ENCODE data around the gene NPL.
A peak's percentile ranks its signal among the peaks of the same experiment; 100 is the strongest.

NPL gene

DNA sequence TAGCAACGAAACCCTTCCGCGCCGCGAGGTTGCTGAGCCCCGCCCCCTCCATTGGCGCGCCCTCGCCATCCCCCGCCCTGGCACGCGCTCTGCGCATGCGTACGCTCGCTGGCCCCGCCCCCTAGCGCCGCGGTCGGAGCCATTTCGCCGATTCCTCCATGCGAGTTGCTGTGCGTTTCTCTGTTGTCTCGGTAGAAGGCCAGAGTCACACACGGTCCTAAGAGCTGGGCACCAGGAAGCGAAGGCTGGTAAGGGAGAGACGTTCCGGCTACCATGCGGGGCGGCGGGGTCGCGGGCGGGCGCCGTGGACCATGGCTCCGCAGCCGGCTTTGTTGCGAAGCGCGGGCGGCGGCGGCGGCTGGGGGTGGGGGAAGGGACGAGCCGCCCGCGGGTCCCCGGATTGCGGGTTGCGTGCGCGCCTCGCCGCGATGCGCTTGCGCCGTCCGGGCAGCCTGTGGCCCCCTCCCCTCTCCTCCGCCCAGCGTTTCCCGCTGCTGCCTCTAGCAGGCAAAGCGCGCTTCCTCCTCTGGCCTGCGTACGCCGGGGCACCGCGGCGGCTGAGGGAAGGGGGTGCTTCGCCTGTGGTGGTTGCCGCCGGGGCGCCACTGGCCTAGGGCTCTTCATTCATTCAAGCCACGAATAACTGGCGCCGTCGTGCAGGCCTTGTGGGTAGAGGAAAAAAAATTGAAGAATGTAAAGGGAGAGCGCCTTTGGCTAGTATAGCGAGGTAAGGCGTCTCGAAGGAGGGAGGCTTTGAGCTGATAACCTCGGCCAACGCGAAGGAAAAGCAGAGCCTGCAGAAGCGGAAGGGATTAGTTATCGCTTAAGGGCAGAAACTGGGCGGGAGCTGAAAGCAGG, 49.9 kb downstream of the NPL start, which contains the start of gene DHX9 (continued):
- peak; percentile 57; the same call in 1 of the 2 replicates for TF ChIP-seq ZXDB (tag by site-specific recombination; IDR thresholded peaks at IDR 0.05)
- TF ChIP-seq ZNF292 (tag by site-specific recombination; IDR thresholded peaks at IDR 0.05; ENCODE audit: borderline replicate concordance, low read depth), result no peak
- no peak for TF ChIP-seq ZNF404 (tag by site-specific recombination; IDR thresholded peaks at IDR 0.05)
- no peak for TF ChIP-seq ZNF239 (tag by site-specific recombination; IDR thresholded peaks at IDR 0.05)
- TF ChIP-seq, protein P1, sequence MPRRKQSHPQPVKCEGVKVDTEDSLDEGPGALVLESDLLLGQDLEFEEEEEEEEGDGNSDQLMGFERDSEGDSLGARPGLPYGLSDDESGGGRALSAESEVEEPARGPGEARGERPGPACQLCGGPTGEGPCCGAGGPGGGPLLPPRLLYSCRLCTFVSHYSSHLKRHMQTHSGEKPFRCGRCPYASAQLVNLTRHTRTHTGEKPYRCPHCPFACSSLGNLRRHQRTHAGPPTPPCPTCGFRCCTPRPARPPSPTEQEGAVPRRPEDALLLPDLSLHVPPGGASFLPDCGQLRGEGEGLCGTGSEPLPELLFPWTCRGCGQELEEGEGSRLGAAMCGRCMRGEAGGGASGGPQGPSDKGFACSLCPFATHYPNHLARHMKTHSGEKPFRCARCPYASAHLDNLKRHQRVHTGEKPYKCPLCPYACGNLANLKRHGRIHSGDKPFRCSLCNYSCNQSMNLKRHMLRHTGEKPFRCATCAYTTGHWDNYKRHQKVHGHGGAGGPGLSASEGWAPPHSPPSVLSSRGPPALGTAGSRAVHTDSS (tag by site-specific recombination; IDR thresholded peaks at IDR 0.05), result no peak
- TF ChIP-seq ZNF791 (tag by site-specific recombination; IDR thresholded peaks at IDR 0.05), result no peak
- peak; percentile 65; the same call in 1 of the 2 replicates for TF ChIP-seq KLF8 (tag by site-specific recombination; IDR thresholded peaks at IDR 0.05)
- TF ChIP-seq ZNF701 (tag by site-specific recombination; IDR thresholded peaks at IDR 0.05), result no peak
- TF ChIP-seq GLIS2 (tag by site-specific recombination; IDR thresholded peaks at IDR 0.05), result peak; percentile 31; the same call in 1 of the 2 replicates
- TF ChIP-seq ZNF10 (tag by site-specific recombination; IDR thresholded peaks at IDR 0.05), result no peak; the same call in 1 of the 2 replicates
- no peak for TF ChIP-seq ZNF175 (tag by site-specific recombination; IDR thresholded peaks at IDR 0.05)
- TF ChIP-seq, protein P2, sequence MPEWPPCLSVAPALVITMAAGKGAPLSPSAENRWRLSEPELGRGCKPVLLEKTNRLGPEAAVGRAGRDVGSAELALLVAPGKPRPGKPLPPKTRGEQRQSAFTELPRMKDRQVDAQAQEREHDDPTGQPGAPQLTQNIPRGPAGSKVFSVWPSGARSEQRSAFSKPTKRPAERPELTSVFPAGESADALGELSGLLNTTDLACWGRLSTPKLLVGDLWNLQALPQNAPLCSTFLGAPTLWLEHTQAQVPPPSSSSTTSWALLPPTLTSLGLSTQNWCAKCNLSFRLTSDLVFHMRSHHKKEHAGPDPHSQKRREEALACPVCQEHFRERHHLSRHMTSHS (tag by site-specific recombination; IDR thresholded peaks at IDR 0.05), result no peak
- peak; percentile 72 for TF ChIP-seq KLF16 (tag by site-specific recombination; IDR thresholded peaks at IDR 0.05)
- TF ChIP-seq, protein P3, sequence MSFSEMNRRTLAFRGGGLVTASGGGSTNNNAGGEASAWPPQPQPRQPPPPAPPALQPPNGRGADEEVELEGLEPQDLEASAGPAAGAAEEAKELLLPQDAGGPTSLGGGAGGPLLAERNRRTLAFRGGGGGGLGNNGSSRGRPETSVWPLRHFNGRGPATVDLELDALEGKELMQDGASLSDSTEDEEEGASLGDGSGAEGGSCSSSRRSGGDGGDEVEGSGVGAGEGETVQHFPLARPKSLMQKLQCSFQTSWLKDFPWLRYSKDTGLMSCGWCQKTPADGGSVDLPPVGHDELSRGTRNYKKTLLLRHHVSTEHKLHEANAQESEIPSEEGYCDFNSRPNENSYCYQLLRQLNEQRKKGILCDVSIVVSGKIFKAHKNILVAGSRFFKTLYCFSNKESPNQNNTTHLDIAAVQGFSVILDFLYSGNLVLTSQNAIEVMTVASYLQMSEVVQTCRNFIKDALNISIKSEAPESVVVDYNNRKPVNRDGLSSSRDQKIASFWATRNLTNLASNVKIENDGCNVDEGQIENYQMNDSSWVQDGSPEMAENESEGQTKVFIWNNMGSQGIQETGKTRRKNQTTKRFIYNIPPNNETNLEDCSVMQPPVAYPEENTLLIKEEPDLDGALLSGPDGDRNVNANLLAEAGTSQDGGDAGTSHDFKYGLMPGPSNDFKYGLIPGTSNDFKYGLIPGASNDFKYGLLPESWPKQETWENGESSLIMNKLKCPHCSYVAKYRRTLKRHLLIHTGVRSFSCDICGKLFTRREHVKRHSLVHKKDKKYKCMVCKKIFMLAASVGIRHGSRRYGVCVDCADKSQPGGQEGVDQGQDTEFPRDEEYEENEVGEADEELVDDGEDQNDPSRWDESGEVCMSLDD (tag by site-specific recombination; IDR thresholded peaks at IDR 0.05), result no peak; the same call in 1 of the 2 replicates
- TF ChIP-seq, protein P4, sequence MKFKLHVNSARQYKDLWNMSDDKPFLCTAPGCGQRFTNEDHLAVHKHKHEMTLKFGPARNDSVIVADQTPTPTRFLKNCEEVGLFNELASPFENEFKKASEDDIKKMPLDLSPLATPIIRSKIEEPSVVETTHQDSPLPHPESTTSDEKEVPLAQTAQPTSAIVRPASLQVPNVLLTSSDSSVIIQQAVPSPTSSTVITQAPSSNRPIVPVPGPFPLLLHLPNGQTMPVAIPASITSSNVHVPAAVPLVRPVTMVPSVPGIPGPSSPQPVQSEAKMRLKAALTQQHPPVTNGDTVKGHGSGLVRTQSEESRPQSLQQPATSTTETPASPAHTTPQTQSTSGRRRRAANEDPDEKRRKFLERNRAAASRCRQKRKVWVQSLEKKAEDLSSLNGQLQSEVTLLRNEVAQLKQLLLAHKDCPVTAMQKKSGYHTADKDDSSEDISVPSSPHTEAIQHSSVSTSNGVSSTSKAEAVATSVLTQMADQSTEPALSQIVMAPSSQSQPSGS (tag by site-specific recombination; IDR thresholded peaks at IDR 0.05; ENCODE audit: low read depth), result no peak
- peak; percentile 74 for TF ChIP-seq YY1 (tag by site-specific recombination; IDR thresholded peaks at IDR 0.05)
- TF ChIP-seq GLIS1 (tag by site-specific recombination; IDR thresholded peaks at IDR 0.05), result peak; percentile 73
- no peak for TF ChIP-seq ZSCAN23 (tag by site-specific recombination; IDR thresholded peaks at IDR 0.05)
- TF ChIP-seq GLI4 (tag by site-specific recombination; IDR thresholded peaks at IDR 0.05), result no peak
- TF ChIP-seq HOXD13 (CRISPR knock-in tag; IDR thresholded peaks at IDR 0.05; ENCODE audit: borderline replicate concordance), result no peak
- TF ChIP-seq ZNF629 (tag by site-specific recombination; IDR thresholded peaks at IDR 0.05), result 0 out of 2 replicates have a peak, but pooled peaks have one; percentile 32
- no peak for TF ChIP-seq ZNF133 (tag by site-specific recombination; IDR thresholded peaks at IDR 0.05)
- TF ChIP-seq MZF1 (tag by site-specific recombination; IDR thresholded peaks at IDR 0.05; ENCODE audit: borderline replicate concordance), result no peak; the same call in 1 of the 2 replicates
- TF ChIP-seq ZNF664 (tag by site-specific recombination; IDR thresholded peaks at IDR 0.05), result no peak
- no peak for TF ChIP-seq ZNF426 (tag by site-specific recombination; IDR thresholded peaks at IDR 0.05)
- TF ChIP-seq ZBTB7A (tag by site-specific recombination; IDR thresholded peaks at IDR 0.05; ENCODE audit: low read depth), result no peak
- 0 out of 2 replicates have a peak, but pooled peaks have one; percentile 11 for TF ChIP-seq ZEB2 (tag by site-specific recombination; IDR thresholded peaks at IDR 0.05)
- TF ChIP-seq ZNF324 (tag by site-specific recombination; IDR thresholded peaks at IDR 0.05), result no peak
- no peak for TF ChIP-seq ZNF121 (tag by site-specific recombination; IDR thresholded peaks at IDR 0.05)
- peak; percentile 87 for TF ChIP-seq ZNF660 (tag by site-specific recombination; IDR thresholded peaks at IDR 0.05)
- no peak for TF ChIP-seq ZNF132 (tag by site-specific recombination; IDR thresholded peaks at IDR 0.05; ENCODE audit: borderline replicate concordance)
- no peak for TF ChIP-seq ZNF174 (tag by site-specific recombination; IDR thresholded peaks at IDR 0.05)
- TF ChIP-seq ZNF670 (tag by site-specific recombination; IDR thresholded peaks at IDR 0.05; ENCODE audit: low read depth), result no peak
- TF ChIP-seq ZNF157 (tag by site-specific recombination; IDR thresholded peaks at IDR 0.05), result no peak
- no peak for TF ChIP-seq ZNF830 (tag by site-specific recombination; IDR thresholded peaks at IDR 0.05; ENCODE audit: low read depth)
- TF ChIP-seq ZNF24 (tag by site-specific recombination; IDR thresholded peaks at IDR 0.05), result no peak

All from HEK293 (cell line).